ENCODE data around the gene OTOF.

Gene OTOF

GRCh38 chr2:26464390-26465265, 13.3 kb downstream of the OTOF start:
- no peak for DNase-seq (ENCODE audit: low read depth)

DNA sequence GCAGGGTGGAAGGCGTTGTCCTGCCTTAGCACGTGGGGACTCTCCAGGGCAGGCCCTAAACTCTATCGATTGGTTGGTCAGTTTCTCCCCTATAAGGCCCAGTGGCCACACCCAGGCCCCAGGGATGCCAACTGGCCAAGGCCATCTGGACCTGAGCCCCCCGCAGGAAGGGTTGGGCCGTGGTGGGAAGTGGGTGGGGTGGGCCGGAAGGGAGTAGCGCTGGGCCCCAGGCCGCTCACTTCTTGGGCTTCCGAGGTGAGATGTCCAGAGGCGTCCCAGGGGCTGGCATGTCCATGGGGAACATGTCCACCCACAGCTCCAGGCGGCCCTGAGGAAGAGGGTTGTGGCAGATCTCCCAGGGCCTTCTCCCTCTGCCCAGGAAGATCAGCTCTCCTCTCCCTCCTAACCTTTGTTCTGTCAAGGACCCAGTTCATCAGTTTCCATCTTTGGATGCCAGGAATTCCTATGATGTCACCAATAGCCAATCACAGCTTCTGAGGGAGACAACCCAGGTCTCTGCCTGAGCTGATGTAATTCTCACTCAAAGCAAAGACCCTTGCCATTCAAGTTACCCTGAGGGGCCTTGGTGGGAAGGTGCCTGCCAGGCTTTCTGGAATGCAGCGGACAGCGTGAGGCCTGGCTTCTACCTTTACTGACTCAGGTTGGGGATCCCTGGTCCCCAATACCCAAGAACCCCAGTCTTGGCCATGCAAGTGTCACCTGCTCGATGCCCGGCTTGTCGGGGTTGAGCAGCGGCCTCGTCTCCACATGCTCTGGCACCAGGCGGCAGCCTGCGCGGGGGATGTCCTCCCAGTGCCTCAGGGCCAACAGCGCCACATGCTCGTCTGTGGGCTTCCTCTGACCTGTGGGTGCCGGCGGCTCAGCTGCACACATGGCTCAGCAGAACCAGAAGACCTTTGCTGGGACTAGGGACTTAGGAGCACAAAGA, 14.4 kb downstream of the OTOF start:
- DNase-seq (ENCODE audit: low read depth) = no peak

DNA sequence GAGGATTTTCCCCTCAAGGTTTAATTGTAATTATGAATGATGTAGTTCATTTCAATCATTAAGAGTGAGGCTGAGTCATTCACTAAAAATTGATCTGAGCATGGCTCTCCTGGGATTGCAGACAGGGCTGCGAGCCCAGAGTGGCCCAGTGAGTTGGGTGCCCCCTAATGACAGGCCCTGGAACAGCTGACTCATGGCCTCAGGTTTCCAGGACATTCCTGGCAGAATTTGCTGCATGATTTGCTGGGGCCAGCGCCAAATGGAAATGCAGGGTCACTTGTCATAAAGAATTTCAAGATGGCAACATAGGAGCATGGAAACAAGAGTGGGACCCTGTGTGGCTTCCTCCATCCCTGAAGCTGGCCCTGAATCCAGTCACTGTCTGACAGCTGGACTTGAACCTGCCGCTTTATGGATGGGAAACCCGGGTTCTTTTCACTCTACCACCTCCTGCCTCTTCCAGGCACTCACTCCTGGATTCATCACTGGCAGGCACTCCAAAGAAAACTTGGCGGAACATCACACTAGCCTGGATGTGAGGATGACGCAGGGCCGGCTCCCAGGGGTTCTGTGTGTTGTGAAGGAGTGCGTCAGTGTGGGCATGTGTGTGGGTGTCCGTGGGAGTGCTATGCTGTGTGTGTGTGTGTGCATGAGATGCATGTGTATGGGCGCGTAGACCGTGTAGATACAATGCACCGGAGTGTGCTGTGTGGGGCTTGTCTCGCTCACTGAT, 15.2 kb downstream of the OTOF start:
- no peak for DNase-seq (ENCODE audit: low read depth)

- DNase-seq (ENCODE audit: low read depth) = no peak
Observed at GRCh38 chr2:26462100-26462499, 15.8 kb downstream of the OTOF start.

- no peak for DNase-seq (ENCODE audit: low read depth)
Observed at GRCh38 chr2:26461601-26462023, 16.3 kb downstream of the OTOF start.

DNA sequence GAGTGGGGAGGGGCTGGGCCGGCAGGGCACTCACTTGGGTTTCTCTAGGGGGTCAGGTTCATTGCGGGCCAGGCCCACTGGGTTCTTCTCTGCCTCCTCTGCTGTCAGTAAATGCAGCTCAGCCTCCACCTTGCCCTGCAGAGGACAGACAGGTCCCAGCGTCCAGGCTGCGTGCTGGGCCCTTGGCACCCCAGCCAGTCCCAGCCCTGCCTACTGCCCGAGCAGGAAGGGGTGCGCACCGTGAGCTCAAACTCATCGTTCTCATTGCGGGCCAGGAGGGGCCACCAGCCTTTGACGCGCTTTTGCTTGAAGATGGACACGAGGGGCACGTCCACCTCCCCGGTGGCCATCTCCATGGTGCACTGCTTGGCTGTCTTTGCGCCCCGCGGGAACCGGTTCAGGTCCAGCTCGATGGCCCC, 17.3 kb downstream of the OTOF start:
- no peak for DNase-seq (ENCODE audit: low read depth)

DNA sequence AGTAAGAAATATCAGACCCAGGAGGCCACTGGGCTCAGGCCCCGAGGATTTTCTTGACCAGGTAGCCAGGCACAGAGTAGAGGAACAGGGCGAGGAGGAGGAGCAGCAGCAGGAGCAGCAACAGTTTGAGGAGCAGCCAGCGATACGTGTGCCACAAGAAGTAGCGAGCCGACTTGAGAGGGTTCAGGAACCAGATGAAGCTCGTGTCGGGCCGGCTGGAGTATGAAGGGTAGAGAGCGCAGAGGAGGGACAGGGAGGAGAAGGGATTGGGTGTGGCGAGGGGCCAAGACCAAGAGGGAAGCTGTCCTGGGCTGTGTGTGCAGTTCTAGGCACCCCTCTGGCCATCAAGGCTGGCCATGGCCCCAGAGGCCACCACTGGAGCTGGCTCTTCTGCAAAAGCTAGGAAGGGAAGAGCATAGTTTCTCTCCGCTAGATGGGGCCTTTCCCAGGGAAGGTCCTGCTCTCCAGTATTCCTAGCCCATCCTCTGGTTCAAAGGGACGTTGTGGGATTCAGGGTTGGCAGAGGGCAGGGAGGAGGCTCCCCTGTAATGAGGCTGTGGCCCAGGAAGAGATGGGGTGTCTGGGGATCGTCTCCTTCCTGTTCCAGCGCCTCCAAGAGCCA, 17.8 kb downstream of the OTOF start:
- no peak for DNase-seq (ENCODE audit: low read depth)

- DNase-seq (ENCODE audit: low read depth) = no peak
Observed at GRCh38 chr2:26458365-26459042, 19.4 kb downstream of the OTOF start.

- DNase-seq (ENCODE audit: low read depth) = no peak
Observed at GRCh38 chr2:26457695-26458364, 20.1 kb downstream of the OTOF start.

DNA sequence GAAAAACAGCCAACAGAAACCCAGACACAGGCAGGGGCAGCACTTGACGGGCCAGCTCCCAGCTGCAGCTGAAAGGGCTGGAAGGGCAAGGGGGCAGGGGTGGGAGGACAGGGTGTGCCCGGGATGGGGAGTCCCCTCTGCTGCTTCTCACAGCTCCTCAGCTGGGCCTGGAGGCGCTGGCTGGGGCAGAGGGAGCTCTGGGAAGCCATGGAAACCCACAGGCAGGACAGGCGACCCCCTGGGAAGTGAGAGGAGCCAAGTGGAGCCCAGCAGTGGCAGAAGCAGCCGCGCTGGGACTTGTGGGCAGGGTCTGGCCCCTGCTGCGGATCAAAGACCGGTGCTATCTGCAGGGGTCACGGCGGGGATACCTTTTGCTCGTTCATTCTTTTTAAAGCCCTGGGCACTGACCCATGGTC, 20.7 kb downstream of the OTOF start:
- no peak for DNase-seq (ENCODE audit: low read depth)

DNA sequence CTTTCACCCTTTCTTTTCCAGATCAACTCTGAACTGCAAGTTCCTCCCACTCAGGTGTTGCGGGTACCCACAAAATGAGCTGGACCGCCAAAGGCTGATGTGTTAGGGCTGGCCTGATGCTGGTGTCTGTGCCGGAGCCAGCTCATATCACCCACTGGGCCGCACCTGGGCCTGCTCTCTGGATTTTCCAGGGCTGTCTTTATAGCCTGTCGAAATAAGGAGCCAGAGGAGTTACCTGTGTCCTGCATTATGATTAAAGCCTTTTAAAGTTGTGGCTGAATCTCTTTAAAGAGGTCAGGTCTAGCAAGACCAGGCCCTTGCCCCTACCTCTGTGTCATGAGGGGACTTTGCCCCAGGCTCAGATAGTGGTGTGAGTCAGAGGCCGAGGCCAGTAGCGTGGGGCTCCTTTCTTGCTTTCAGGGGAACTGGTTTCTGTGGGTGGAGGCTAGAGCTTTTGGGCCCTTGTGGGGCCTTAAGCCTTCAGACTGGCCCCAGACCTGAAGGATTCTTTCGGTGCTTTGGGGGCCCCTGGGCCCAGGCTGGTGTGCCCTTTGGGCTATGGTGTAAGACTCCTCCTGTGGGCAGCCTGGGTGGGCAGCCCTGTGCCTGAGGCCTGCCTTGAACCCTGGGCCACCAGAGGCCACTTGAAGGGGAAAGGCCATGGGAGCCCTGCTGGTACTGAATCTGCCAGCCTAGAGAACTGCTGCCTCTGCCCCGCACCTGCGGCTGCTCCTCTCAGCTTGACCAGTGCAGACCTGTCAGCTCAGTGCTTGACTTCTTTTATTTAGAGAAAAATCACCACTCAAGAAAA, 21.3 kb downstream of the OTOF start:
- DNase-seq (ENCODE audit: low read depth) = no peak

GRCh38 chr2:26455670-26456439, 22.1 kb downstream of the OTOF start:
- no peak for DNase-seq (ENCODE audit: low read depth)

- no peak for DNase-seq (ENCODE audit: low read depth)
Observed at GRCh38 chr2:26455037-26455669, 22.8 kb downstream of the OTOF start.

DNA sequence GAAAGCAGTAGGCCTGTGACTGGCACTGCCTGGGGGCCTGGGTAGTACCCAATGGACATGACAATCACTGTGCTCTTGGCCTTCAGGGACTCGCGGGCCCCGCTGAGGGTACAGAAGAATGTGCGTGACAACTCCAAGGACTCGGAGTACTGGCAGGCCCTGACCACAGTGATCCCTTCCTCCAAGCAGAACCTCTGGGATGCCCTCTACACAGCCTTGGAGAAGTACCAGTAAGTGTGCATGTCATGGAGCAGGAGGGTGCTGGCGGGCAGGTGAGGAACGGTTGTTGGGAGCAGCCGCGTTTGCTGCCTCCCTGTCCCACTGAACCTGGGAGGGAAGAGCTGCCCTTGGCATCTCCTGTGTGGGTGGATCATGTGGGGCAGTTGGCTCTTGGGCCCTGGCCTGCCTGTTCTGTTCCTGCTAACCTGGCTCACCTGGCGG, 23.3 kb downstream of the OTOF start:
- DNase-seq (ENCODE audit: low read depth) = no peak

- no peak for DNase-seq (ENCODE audit: low read depth)
Observed at GRCh38 chr2:26453421-26454329, 24.2 kb downstream of the OTOF start.

GRCh38 chr2:26451700-26452099, 26.2 kb downstream of the OTOF start:
- no peak for DNase-seq (ENCODE audit: low read depth)

GRCh38 chr2:26450031-26450635, 27.8 kb downstream of the OTOF start:
- DNase-seq (ENCODE audit: low read depth) = no peak

Measured in activated T-helper 1 cell treated with Interleukin-2 at 50 U/mL for 16 hours (primary cell).